Activated CD4-positive, alpha-beta T cell treated with anti-CD3 and anti-CD28 coated beads, Interleukin-2, amount 10 ng/mL, durations not matched to agents 7 days and 5 days (primary cell): ENCODE measurements around the gene PSMD1. TPM values are rescaled to one million over a fixed set of nuclear protein-coding genes. Genes with fewer than 3 reads are reported as not detected.

Source experiments
- CTCF ChIA-PET: fragments of 350-600 bp; sonication (Branson Sonifier 250); formaldehyde crosslinking; loops from one replicate; lab custom pipeline; 2021; ENCODE audit warnings: antibody characterized with exemption; lab: Charles Lee
- POLR2A ChIA-PET: fragments of 350-600 bp; sonication (Branson Sonifier 250); formaldehyde crosslinking; loops from one replicate; lab custom pipeline; 2021; ENCODE audit warnings: antibody characterized with exemption; lab: Charles Lee
- DNase-seq: peaks from one replicate; pipeline ENCODE4 v3.0.0-alpha.2; 2020
- H3K27ac Mint-ChIP-seq: one replicate; pipeline ENCODE4 v1.8.0; 2021; ENCODE audit warnings: mild to moderate bottlenecking, moderate library complexity, mixed read lengths
- H3K27me3 Mint-ChIP-seq: one replicate; pipeline ENCODE4 v1.8.0; 2021; ENCODE audit warnings: mixed read lengths
- H3K36me3 Mint-ChIP-seq: one replicate; pipeline ENCODE4 v1.8.0; 2021; ENCODE audit warnings: low read depth, mixed read lengths
- H3K4me1 Mint-ChIP-seq: one replicate; pipeline ENCODE4 v1.8.0; 2021; ENCODE audit warnings: mixed read lengths
- H3K4me3 Mint-ChIP-seq: one replicate; pipeline ENCODE4 v1.8.0; 2021; ENCODE audit warnings: mild to moderate bottlenecking, moderate library complexity, mixed read lengths
- H3K9me3 Mint-ChIP-seq: one replicate; pipeline ENCODE4 v1.8.0; 2021; ENCODE audit warnings: mixed read lengths
- total RNA-seq, 2 experiments: library from RNA; stranded (reverse); gene quantifications; one replicate each; pipeline ENCODE4 v1.2.3, GENCODE V29; 2021

The PSMD1 gene
- total RNA-seq, 2 experiments from 2014 or later: 80.5 to 101 TPM

GRCh38 chr2:231037731-231038482 is 18.8 kb upstream of the PSMD1 start:
- DNase-seq: no peak
- POLR2A ChIA-PET: no interaction called here
- Mint-ChIP-seq H3K9me3 (no peaks in the 10 kb centered on the region), H3K36me3 (no peaks in the 10 kb centered on the region), H3K27ac (no peak overlapping the region), H3K27me3 (peaks cover 75% of the 10 kb centered on the region), H3K4me3 (peak overlapping the region; percentile 25), H3K4me1 (peaks cover 2% of the 10 kb centered on the region)
- CTCF ChIA-PET: interaction anchor here (0.6 to 1.2 kb wide), 2 partner anchors 13 to 1500 kb away, joined by 3 to 4 read pairs; no protein-coding TSS in a partner anchor

DNA sequence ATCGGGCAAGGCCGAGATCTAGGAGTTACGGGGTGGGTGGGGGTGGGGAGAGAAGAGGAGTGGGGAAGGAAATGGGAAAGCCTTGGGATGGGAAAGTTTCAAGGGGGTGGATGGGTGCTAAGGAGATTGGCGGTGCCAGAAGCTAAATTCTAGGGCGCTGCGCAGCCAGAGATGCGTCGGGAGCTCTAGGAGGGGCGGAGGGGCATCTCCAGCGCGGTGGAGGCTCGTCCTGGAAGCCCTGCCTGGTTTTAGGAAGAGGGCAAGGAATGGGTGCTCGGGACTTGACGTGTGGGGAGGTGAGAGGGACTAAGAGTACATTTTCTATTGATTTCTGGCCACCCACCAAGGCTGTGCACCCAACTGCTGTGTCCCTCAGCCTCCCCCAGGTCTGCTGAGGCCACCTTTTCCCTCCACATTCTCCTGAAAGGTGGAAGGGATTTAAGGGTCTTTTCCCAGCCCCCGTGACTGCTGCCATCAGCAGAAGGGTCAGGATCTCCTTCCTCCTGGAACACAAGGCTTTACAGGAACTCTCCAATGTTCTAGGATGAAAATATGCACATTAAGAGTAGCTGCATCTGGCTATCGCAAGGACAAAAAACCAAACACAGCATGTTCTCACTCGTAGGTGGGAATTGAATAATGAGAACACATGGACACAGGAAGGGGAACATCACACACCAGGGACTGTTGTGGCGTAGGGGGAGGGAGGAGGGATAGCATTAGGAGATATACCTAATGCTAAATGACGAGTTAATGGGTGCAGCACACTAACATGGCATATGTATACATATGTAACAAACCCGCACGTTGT is 18.0 kb upstream of the PSMD1 start:
- H3K36me3 Mint-ChIP-seq: no peaks in the 10 kb centered on the region
- peaks cover 2% of the 10 kb centered on the region for H3K4me1 Mint-ChIP-seq
- CTCF ChIA-PET: interaction anchor here (0.9 to 2.4 kb wide), 2 partner anchors 11 to 14 kb away, joined by 3 to 7 read pairs; no protein-coding TSS in a partner anchor
- POLR2A ChIA-PET: no interaction called here
- DNase-seq: no peak
- no peaks in the 10 kb centered on the region for H3K9me3 Mint-ChIP-seq
- peak overlapping the region; percentile 25 for H3K4me3 Mint-ChIP-seq
- no peak overlapping the region for H3K27ac Mint-ChIP-seq
- peaks cover 76% of the 10 kb centered on the region for H3K27me3 Mint-ChIP-seq

- H3K4me1 Mint-ChIP-seq: peaks cover 2% of the 10 kb centered on the region
- no peak overlapping the region for H3K4me3 Mint-ChIP-seq
- ChIA-PET POLR2A (no interaction called here), CTCF (interaction anchor here (0.9 to 2.4 kb wide), 2 partner anchors 11 to 14 kb away, joined by 3 to 7 read pairs; no protein-coding TSS in a partner anchor)
- H3K27ac Mint-ChIP-seq: no peak overlapping the region
- DNase-seq: no peak
- no peaks in the 10 kb centered on the region for H3K36me3 Mint-ChIP-seq
- no peaks in the 10 kb centered on the region for H3K9me3 Mint-ChIP-seq
- peaks cover 72% of the 10 kb centered on the region for H3K27me3 Mint-ChIP-seq
These were observed 17.4 kb upstream of the PSMD1 start for GRCh38 chr2:231039294-231039664.

- POLR2A ChIA-PET: no interaction called here
- Mint-ChIP-seq H3K27ac (no peak overlapping the region), H3K9me3 (no peaks in the 10 kb centered on the region), H3K36me3 (no peaks in the 10 kb centered on the region), H3K27me3 (peaks cover 67% of the 10 kb centered on the region), H3K4me1 (peaks cover 2% of the 10 kb centered on the region), H3K4me3 (no peak overlapping the region)
- DNase-seq: no peak
- CTCF ChIA-PET: interaction anchor here (0.7 to 2.4 kb wide), 3 partner anchors 10 to 135 kb away, joined by 3 to 7 read pairs (median 3); no protein-coding TSS in a partner anchor
These were observed 16.8 kb upstream of the PSMD1 start for GRCh38 chr2:231039821-231040364.

DNA sequence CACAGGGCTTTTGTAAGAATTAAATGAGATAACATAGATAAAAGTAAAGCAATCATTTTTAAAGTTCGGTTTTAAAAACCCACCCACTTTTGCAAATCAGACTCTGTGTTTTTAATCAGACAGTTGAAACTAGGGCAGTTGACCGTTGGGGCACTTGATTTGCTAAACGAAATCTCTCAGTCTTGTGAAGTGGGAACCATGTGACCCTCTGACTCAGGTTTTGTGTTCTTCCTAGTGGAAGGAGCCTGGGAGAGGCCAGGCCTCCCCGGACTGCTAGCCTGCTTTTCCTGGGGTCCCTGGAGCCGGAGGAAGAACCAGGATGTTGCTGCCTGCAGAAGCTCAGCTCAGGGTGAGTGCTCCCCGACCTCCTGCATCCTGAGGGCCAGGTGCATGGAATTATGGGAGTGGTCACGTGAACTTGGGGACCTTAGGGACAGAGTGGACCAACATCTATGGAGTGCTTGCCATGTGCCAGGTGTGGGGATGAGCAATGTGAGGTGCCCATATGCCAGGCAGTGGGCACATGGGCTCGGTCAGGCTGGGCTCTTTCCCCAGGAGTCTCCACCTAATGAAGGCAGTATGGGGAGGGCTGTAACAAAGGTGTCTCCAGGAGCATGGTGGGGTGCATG is 15.5 kb upstream of the PSMD1 start:
- H3K27me3 Mint-ChIP-seq: peaks cover 57% of the 10 kb centered on the region
- CTCF ChIA-PET: no interaction called here

GRCh38 chr2:231043796-231044195 is 12.9 kb upstream of the PSMD1 start:
- Mint-ChIP-seq H3K27me3 (peaks cover 43% of the 10 kb centered on the region), H3K9me3 (no peaks in the 10 kb centered on the region), H3K27ac (no peak overlapping the region), H3K4me1 (no peaks in the 10 kb centered on the region), H3K4me3 (no peak overlapping the region), H3K36me3 (no peaks in the 10 kb centered on the region)
- ChIA-PET CTCF (interaction anchor here (0.7 to 1.5 kb wide), 3 partner anchors 9 to 534 kb away, joined by 3 to 5 read pairs (median 5); no protein-coding TSS in a partner anchor), POLR2A (no interaction called here)
- no peak for DNase-seq

More for the DNA sequence above, 15.5 kb upstream of the PSMD1 start:
- H3K36me3 Mint-ChIP-seq: no peaks in the 10 kb centered on the region
- H3K27ac Mint-ChIP-seq: no peak overlapping the region
- DNase-seq: no peak
- H3K9me3 Mint-ChIP-seq: no peaks in the 10 kb centered on the region
- peaks cover 2% of the 10 kb centered on the region for H3K4me1 Mint-ChIP-seq
- H3K4me3 Mint-ChIP-seq: no peak overlapping the region
- POLR2A ChIA-PET: no interaction called here

GRCh38 chr2:231046916-231047273 is 9.8 kb upstream of the PSMD1 start:
- CTCF ChIA-PET: no interaction called here

DNA sequence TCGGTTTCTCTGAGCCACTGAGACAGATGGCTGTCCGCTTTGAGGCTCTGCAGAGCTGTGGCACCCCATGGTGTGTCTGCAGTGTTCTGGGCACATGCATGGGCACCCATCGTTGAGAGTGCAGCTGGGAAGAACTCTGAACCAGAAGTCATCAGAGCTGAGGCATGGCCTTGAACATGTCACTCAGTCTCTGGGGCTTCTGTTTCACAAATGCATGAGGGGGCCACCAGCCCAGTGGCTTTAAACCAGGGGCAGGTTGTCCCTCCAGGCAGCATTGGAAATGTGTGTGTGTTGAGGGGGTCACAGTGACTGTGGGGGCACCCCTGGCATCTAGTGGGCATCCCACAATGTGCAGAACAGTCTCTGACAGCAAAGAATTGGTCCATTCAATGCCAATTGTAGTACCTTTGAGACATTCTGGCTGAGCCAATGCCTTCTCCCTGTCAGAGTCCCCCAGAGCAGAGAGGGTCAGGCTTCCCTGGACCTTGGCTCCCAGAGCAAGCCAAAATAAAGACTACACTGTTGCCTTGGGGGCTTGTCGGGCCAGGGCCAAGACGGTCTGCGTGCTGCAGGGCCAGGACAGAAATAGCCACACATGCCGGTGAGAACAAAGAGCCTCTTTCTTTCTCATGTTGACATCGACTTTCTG is 9.3 kb upstream of the PSMD1 start:
- no peak overlapping the region for H3K27ac Mint-ChIP-seq
- H3K27me3 Mint-ChIP-seq: peaks cover 19% of the 10 kb centered on the region
- no peaks in the 10 kb centered on the region for H3K9me3 Mint-ChIP-seq
- CTCF ChIA-PET: no interaction called here
- H3K36me3 Mint-ChIP-seq: no peaks in the 10 kb centered on the region
- POLR2A ChIA-PET: no interaction called here
- DNase-seq: no peak
- no peak overlapping the region for H3K4me3 Mint-ChIP-seq
- H3K4me1 Mint-ChIP-seq: peaks cover 6% of the 10 kb centered on the region

More at GRCh38 chr2:231046916-231047273, 9.8 kb upstream of the PSMD1 start:
- peaks cover 2% of the 10 kb centered on the region for H3K4me1 Mint-ChIP-seq
- no peak for DNase-seq
- peaks cover 22% of the 10 kb centered on the region for H3K27me3 Mint-ChIP-seq
- H3K4me3 Mint-ChIP-seq: no peak overlapping the region
- no peak overlapping the region for H3K27ac Mint-ChIP-seq
- no peaks in the 10 kb centered on the region for H3K36me3 Mint-ChIP-seq
- POLR2A ChIA-PET: no interaction called here
- no peaks in the 10 kb centered on the region for H3K9me3 Mint-ChIP-seq

GRCh38 chr2:231047923-231048915 is 8.4 kb upstream of the PSMD1 start:
- POLR2A ChIA-PET: no interaction called here
- CTCF ChIA-PET: no interaction called here
- peaks cover 16% of the 10 kb centered on the region for H3K27me3 Mint-ChIP-seq

GRCh38 chr2:231049286-231050017 is 7.2 kb upstream of the PSMD1 start:
- Mint-ChIP-seq H3K9me3 (no peaks in the 10 kb centered on the region), H3K27ac (no peak overlapping the region), H3K27me3 (peaks cover 14% of the 10 kb centered on the region), H3K36me3 (no peaks in the 10 kb centered on the region), H3K4me1 (peaks cover 25% of the 10 kb centered on the region), H3K4me3 (no peak overlapping the region)
- POLR2A ChIA-PET: no interaction called here
- DNase-seq: no peak
- CTCF ChIA-PET: interaction anchor here (0.7 kb wide), 1 partner anchor 10 kb away, joined by 3 read pairs; no protein-coding TSS in a partner anchor

More at GRCh38 chr2:231047923-231048915, 8.4 kb upstream of the PSMD1 start:
- DNase-seq: no peak
- Mint-ChIP-seq H3K4me3 (no peak overlapping the region), H3K9me3 (no peaks in the 10 kb centered on the region), H3K36me3 (no peaks in the 10 kb centered on the region), H3K27ac (no peak overlapping the region), H3K4me1 (peaks cover 14% of the 10 kb centered on the region)
